Urinary bladder (tissue), 4 donors: ENCODE results near the gene TAF4. TPM values are rescaled to one million over a fixed set of nuclear protein-coding genes. Genes with fewer than 3 reads are reported as not detected.

Experiments
- DNase-seq: peaks from one replicate; pipeline ENCODE4 v3.0.0-alpha.2; 2015; ENCODE audit errors: extremely low spot score
- H3K27ac ChIP-seq: one replicate; pipeline ENCODE4 v1.5.1; 2013; ENCODE audit warnings: low read depth, mild to moderate bottlenecking, moderate library complexity
- H3K36me3 ChIP-seq: one replicate; pipeline ENCODE4 v1.6.1; 2013; ENCODE audit warnings: mild to moderate bottlenecking, moderate library complexity; ENCODE audit not compliant: insufficient read depth
- H3K4me1 ChIP-seq: one replicate; pipeline ENCODE4 v1.6.1; 2013; ENCODE audit warnings: mild to moderate bottlenecking, moderate library complexity; ENCODE audit not compliant: insufficient read depth
- H3K4me3 ChIP-seq: one replicate; pipeline ENCODE4 v1.5.1; 2013; ENCODE audit warnings: low read depth, low read length
- WGBS: extraction: QIAGEN DNeasy Blood & Tissue Kit; methylation state at CpG from one replicate; pipeline ENCODE4 v1.1.7; 2013; 5-methylcytosine and 5-hydroxymethylcytosine counted together
- polyA plus RNA-seq: library from polyadenylated mRNA; stranded (reverse); fragments of 200-250 nt; gene quantifications from one replicate; pipeline ENCODE4 v1.2.3, GENCODE V29; 2013
- small RNA-seq: library from RNA; depleted of rRNA; stranded (forward); fragments of <200 nt; gene quantifications from one replicate; pipeline ENCODE3, GENCODE V24; 2014
- total RNA-seq: library from RNA; depleted of rRNA; stranded (reverse); fragments of >200 nt; gene quantifications from one replicate; pipeline ENCODE4 v1.2.3, GENCODE V29; 2014
- donor health status: healthy with polysubstance abuse.
- donor health status: healthy.

TAF4 gene
- total and polyA plus RNA-seq, 2 donors = 8.9 to 9.9 TPM

DNA sequence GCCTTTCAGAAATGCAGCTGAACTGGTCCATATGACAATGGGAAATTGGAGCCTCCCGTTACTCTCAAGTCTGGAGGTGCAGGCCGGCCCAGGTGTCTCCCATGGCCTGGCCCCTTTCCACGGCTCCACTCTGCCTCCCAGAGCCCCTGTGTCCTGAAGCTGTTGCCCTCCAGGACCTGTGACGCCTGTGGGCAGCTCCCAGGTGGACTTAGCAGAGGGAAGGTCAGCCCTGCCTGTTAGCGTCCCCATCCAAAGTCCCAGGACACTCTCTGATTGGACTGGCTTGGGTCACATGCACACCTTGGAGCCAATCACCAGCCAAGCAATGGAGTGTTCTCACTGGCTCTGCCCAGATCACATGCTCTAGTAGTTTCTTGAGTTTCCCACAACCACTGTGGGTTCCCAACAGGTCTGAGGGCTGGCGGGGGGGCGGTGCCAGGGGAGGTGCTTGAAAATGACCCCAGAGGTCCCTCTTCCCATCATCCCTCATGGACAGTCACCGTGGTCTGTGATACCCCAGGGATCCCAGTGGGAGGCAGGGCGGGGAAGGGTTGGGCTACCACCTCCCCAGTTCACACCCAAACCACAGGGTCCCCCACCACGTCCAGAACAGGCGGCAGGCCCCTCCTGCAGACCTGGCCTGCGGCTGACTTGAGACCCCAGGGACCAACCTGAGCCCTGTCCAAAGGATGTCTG lies 135.6 kb downstream of the TAF4 start:
- no peaks in the 10 kb centered on the region for H3K36me3 ChIP-seq
- no peaks in the 10 kb centered on the region for H3K4me1 ChIP-seq
- WGBS = 89% methylated on average over 12 of the region's 12 CpGs
- no peak overlapping the region for H3K4me3 ChIP-seq
- H3K27ac ChIP-seq = no peak overlapping the region
- DNase-seq = no peak

DNA sequence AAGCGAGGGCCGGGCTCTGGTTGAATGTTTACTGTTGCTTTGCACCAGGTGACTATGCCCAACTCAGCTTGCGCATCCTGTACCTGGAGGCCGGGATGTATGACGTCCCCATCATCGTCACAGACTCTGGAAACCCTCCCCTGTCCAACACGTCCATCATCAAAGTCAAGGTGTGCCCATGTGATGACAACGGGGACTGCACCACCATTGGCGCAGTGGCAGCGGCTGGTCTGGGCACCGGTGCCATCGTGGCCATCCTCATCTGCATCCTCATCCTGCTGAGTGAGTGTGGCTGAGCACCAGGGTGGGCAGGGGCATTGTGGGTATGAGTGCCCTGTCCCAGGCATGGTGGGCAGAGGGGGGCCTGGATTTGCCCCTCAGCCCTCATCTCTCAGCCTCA lies 136.1 kb downstream of the TAF4 start:
- WGBS = 95% methylated on average over 12 of the region's 12 CpGs
- H3K4me1 ChIP-seq = no peaks in the 10 kb centered on the region
- no peaks in the 10 kb centered on the region for H3K36me3 ChIP-seq
- no peak for DNase-seq
- no peak overlapping the region for H3K4me3 ChIP-seq
- H3K27ac ChIP-seq = no peak overlapping the region

DNA sequence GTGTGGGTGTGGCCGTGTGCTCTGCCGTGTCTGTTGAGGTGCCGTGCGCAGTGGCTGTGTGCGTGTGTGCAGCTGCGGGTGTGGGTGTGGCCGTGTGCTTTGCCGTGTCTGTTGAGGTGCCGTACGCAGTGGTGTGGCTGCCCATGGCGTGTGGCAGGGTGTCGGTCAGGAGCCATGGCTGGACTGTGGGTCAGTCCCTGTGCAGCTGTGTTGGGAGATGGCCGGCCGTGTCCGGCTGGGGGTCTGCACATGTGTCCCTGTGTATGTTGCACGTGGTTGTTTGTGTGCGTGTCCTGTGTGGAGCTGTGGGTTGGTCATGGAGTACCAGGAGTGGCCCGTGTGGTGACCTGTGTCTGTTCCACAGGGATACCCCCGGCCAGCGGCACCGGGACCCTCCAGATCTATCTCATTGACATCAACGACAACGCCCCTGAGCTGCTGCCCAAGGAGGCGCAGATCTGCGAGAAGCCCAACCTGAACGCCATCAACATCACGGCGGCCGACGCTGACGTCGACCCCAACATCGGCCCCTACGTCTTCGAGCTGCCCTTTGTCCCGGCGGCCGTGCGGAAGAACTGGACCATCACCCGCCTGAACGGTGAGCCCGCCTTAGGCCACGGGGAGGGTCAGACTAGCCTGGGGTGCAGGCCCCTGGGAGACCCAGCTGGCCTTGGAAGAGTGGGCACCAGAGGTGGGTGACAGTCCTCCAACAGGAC lies 137.7 kb downstream of the TAF4 start:
- Histone ChIP-seq H3K36me3 (no peaks in the 10 kb centered on the region), H3K4me1 (no peaks in the 10 kb centered on the region), H3K4me3 (no peak overlapping the region), H3K27ac (no peak overlapping the region)
- 93% methylated on average over 43 of the region's 43 CpGs for WGBS
- DNase-seq = no peak

DNA sequence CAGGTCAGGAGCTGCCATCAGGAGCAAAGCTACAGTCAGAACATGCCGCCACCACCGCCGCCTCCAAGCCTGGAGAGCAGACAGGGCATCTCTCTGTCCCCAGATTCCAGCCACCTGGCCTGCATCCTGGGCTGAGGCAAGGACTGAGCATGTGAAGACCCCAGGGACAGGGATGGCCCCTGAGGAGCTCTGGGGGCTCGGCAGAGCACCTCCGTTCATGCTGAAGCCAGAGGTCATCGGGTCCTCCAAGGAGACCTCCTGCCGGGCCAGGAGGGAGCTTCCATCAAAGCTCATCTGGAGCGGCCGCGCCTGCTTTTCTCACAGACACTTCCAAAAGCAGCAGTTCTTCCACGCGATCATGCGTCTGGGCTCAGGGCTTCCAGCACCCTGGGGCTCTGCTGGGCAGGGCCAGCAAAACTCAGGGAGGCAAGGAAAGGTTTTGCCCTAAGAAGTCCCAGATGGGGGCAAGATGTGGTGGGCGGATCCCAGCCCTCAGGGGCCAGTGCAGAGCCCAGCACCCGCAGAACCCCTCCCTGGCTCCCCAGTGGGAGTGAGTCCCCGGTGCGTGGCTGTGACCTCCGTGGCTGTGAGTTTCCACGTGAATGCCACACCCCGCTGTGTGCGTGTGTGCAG lies 138.4 kb downstream of the TAF4 start:
- Histone ChIP-seq H3K27ac (no peak overlapping the region), H3K4me1 (no peaks in the 10 kb centered on the region), H3K4me3 (no peak overlapping the region), H3K36me3 (no peaks in the 10 kb centered on the region)
- 83% methylated on average over 21 of the region's 21 CpGs for WGBS
- no peak for DNase-seq

DNA sequence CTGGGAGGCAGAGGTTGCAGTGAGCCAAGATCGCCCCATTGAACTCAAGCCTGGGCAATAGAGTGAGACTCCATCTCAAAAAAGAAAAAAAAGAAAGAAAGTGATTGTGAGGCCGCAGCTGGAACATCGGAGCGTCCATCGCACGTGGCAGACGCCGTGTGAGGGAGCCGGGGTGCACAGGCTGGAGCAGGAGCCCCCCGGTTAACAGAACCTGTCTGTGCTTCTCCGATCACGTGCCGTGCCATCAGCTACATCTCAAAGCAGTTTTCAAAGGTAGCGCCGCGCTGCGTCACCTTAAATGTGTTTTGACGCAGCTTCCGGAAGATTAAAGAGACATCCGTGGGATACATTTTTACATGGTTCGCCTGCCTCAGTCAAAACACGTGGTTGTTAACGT lies 138.9 kb downstream of the TAF4 start:
- Histone ChIP-seq H3K36me3 (no peaks in the 10 kb centered on the region), H3K4me3 (no peak overlapping the region), H3K27ac (no peak overlapping the region), H3K4me1 (no peaks in the 10 kb centered on the region)
- 91% methylated on average over 23 of the region's 23 CpGs for WGBS
- DNase-seq = no peak

DNA sequence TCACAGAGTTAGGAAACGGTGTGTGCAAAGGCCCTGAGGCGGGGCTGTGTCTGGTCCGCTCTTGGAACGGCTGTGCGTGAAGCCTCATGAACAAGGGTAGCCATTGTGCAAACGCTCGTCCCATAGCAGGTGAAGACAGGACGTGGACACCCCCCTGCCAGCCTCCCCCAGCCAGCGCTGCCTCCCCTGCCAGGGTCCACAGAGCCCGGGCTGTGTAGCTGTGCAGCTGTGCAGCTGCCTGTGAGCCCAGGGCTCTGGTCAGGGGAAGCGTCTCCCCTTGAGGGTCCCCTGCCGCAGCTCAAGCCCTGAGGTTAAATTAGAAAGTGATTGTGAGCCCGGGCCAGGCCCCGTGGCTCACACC lies 139.4 kb downstream of the TAF4 start:
- Histone ChIP-seq H3K4me3 (no peak overlapping the region), H3K36me3 (no peaks in the 10 kb centered on the region), H3K4me1 (no peaks in the 10 kb centered on the region), H3K27ac (no peak overlapping the region)
- 87% methylated on average over 14 of the region's 14 CpGs for WGBS
- no peak for DNase-seq

DNA sequence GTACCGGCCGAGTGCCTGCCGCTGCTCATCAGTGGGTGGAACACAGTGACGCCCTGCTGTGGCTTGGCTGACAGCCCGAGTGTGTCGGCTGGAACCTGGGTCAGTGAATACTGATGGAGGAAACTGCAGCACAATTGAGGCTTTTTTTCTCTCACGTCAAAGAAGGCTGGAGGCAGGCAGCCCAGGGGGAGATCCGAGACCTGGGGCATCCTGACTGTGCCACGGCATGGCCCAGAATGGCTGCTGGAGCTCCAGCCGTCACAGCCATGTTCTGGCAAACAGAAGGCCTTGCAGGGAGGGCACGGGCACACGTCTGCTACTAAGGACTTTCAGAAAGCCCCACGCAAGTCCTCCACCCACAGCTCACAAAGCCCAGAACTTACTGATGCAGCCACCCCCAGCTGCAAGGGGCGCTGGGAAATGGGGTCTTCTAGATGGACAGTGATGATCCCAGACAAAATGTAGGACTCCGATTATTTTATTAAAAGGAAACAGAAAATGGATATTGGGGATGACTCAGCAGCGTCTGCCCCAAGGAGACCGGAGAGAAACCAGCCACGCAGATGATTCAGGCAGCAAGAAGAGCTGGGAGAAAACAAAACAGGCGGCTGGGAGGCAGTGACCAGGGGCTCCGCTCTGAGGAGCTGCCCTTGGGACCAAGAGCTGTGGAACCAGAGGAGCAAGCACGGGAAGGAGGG lies 140.0 kb downstream of the TAF4 start:
- Histone ChIP-seq H3K4me1 (no peaks in the 10 kb centered on the region), H3K4me3 (no peak overlapping the region), H3K36me3 (no peaks in the 10 kb centered on the region), H3K27ac (no peak overlapping the region)
- 78% methylated on average over 21 of the region's 21 CpGs for WGBS
- DNase-seq = no peak

DNA sequence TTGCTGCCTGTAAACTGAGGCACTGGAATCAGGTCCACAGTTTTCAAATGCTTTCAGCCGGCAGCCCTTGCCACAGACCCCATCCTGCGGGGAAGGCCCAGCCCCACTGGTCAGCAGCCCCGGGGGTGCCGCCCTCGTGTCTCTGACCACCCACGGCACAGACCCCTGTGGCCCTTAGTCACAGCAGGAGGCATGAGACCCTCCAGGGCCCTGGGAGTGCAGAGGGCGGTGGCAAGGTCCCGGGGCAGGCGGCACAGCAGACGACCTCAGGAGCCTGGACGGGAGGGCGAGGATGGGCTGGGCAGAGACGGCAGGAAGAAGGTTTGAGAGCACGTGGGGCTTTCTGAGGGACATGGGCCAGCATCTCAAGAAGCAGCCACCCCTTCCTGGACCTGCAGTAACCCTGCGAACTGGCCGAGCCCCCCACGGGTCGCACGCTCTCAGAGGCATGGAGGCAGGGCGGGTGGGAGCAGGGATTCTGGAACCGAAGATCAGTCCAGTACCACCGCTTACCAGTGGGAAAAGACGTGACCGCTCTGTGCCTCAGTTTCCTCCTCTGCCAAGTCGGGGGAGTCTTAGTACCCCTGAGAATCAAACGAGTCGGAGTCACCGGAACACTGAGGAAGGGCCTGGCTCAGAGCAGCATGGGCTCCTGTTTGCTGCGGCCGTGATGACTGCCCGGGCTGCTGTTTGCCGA lies 140.7 kb downstream of the TAF4 start:
- Histone ChIP-seq H3K4me1 (no peaks in the 10 kb centered on the region), H3K36me3 (no peaks in the 10 kb centered on the region), H3K4me3 (no peak overlapping the region), H3K27ac (no peak overlapping the region)
- DNase-seq = no peak
- 87% methylated on average over 32 of the region's 32 CpGs for WGBS

Small RNA genes within 50 kb of the gene (small RNA-seq; reads per million reads assigned to genes)
- not detected for gene MIR3195

Other genes with a start within 250 kb of the TAF4 start
- gene LSM14B, start 56.6 kb upstream of the TAF4 start, total RNA-seq = 28.5 TPM
- 42.9 TPM for gene LSM14B, start 56.6 kb upstream of the TAF4 start, polyA plus RNA-seq
- 83.3 TPM for gene PSMA7, start 77.5 kb upstream of the TAF4 start, total RNA-seq
- 324 TPM for gene PSMA7, start 77.5 kb upstream of the TAF4 start, polyA plus RNA-seq
- gene SS18L1, start 77.9 kb upstream of the TAF4 start, total RNA-seq = 18.0 TPM
- gene SS18L1, start 77.9 kb upstream of the TAF4 start, polyA plus RNA-seq = 8.8 TPM
- 10.3 TPM for gene MTG2, start 117.1 kb upstream of the TAF4 start, total RNA-seq
- 25.8 TPM for gene MTG2, start 117.1 kb upstream of the TAF4 start, polyA plus RNA-seq
- gene HRH3, start 154.4 kb upstream of the TAF4 start, total RNA-seq = 0.16 TPM
- 0.10 TPM for gene HRH3, start 154.4 kb upstream of the TAF4 start, polyA plus RNA-seq
- gene OSBPL2, start 172.6 kb upstream of the TAF4 start, total RNA-seq = 40.1 TPM
- gene OSBPL2, start 172.6 kb upstream of the TAF4 start, polyA plus RNA-seq = 24.7 TPM
- 27.5 TPM for gene ADRM1, start 237.1 kb upstream of the TAF4 start, total RNA-seq
- gene ADRM1, start 237.1 kb upstream of the TAF4 start, polyA plus RNA-seq = 115 TPM